Endothelial cell of umbilical vein (primary cell): ENCODE measurements around the gene ACP1.

ENCODE experiments used
- JUN ChIP-seq: IDR thresholded peaks from 2 replicates; pipeline ENCODE4 v1.6.1; 2011; ENCODE audit warnings: borderline replicate concordance, low read depth; ENCODE audit not compliant: insufficient read length, insufficient read depth
- MAX ChIP-seq: IDR thresholded peaks from 2 replicates; pipeline ENCODE4 v1.6.1; 2011; ENCODE audit not compliant: insufficient read depth, insufficient read length
- POLR2A ChIP-seq: IDR thresholded peaks from 2 replicates; pipeline ENCODE4 v1.6.1; 2012; ENCODE audit warnings: low read depth, mild to moderate bottlenecking, control low read depth, low read length
- POLR2AphosphoS5 ChIP-seq: IDR thresholded peaks from 2 replicates; pipeline ENCODE4 v1.6.1; 2012; ENCODE audit warnings: low read depth, mild to moderate bottlenecking, control low read depth, low read length, moderate library complexity; ENCODE audit not compliant: insufficient read depth
- TF ChIP-seq, protein P1 (sequence below), 2 donors: IDR thresholded peaks; 1 replicate in 1 of 2; 2 replicates in 1 of 2; pipeline ENCODE4 v1.5.1; 2011; ENCODE audit warnings: low read length in 2 of 2, mild to moderate bottlenecking in 2 of 2, moderate library complexity in 2 of 2, control low read depth in 1 of 2, inconsistent platforms in 1 of 2, low read depth in 1 of 2; ENCODE audit not compliant: insufficient read depth in 1 of 2; ENCODE audit errors: extremely low read depth in 1 of 2

- no peak for TF ChIP-seq JUN
- TF ChIP-seq, protein P1, sequence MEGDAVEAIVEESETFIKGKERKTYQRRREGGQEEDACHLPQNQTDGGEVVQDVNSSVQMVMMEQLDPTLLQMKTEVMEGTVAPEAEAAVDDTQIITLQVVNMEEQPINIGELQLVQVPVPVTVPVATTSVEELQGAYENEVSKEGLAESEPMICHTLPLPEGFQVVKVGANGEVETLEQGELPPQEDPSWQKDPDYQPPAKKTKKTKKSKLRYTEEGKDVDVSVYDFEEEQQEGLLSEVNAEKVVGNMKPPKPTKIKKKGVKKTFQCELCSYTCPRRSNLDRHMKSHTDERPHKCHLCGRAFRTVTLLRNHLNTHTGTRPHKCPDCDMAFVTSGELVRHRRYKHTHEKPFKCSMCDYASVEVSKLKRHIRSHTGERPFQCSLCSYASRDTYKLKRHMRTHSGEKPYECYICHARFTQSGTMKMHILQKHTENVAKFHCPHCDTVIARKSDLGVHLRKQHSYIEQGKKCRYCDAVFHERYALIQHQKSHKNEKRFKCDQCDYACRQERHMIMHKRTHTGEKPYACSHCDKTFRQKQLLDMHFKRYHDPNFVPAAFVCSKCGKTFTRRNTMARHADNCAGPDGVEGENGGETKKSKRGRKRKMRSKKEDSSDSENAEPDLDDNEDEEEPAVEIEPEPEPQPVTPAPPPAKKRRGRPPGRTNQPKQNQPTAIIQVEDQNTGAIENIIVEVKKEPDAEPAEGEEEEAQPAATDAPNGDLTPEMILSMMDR (IDR thresholded peaks at IDR 0.05; ENCODE audit: extremely low read depth in 1 of 2, insufficient read depth in 1 of 2, low read depth in 1 of 2, low read length in 2 of 2): no peak
- TF ChIP-seq POLR2AphosphoS5: no peak
- TF ChIP-seq POLR2A: no peak
- no peak for TF ChIP-seq MAX
Measured at GRCh38 chr2:234421-234820, 30.3 kb upstream of the ACP1 start.
